Adrenal gland (tissue), 5 donors: ENCODE measurements around the gene HEMK1.

Experiments
- POLR2A ChIP-seq, 2 donors: fragments of 450-650 bp; IDR thresholded peaks; one replicate each; pipeline ENCODE4 v1.6.1; 2017; ENCODE audit warnings: antibody characterized with exemption in 2 of 2, mild to moderate bottlenecking in 2 of 2, moderate library complexity in 1 of 2
- TF ChIP-seq, protein P1 (sequence below), 6 experiments: fragments of 450-650 bp in 4 of 6; fragments of 200-600 bp in 2 of 6; sonication (generic) in 1 of 6; IDR thresholded peaks; 1 replicate in 5 of 6; 2 replicates in 1 of 6; pipeline versions ENCODE4 v1.5.1 to v1.8.0; 2016 to 2021; ENCODE audit warnings: antibody characterized with exemption in 6 of 6, mild to moderate bottlenecking in 2 of 6, moderate library complexity in 1 of 6
- donor health status: DM: no; HTN: no; CAD: no.

DNA sequence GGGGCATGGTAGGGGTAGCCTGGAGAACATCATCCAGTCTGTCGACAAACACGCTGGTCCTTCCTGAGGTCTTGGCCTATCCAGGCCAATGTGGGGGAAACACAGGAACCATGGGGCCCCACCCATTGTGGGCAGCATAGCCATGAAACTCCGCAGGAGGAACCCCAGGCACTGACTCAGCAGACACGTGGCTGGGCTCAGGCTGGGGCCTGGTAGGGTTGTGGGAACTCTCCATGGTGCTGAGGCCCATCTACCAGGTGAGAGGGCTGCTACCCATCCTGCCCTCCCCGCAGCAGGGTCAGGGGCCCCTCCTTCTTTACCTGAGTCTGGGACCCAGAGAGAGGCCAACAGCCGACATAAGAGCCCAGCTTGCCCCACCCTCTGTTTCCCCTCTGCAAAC, 43.3 kb upstream of the HEMK1 start:
- TF ChIP-seq, protein P1, sequence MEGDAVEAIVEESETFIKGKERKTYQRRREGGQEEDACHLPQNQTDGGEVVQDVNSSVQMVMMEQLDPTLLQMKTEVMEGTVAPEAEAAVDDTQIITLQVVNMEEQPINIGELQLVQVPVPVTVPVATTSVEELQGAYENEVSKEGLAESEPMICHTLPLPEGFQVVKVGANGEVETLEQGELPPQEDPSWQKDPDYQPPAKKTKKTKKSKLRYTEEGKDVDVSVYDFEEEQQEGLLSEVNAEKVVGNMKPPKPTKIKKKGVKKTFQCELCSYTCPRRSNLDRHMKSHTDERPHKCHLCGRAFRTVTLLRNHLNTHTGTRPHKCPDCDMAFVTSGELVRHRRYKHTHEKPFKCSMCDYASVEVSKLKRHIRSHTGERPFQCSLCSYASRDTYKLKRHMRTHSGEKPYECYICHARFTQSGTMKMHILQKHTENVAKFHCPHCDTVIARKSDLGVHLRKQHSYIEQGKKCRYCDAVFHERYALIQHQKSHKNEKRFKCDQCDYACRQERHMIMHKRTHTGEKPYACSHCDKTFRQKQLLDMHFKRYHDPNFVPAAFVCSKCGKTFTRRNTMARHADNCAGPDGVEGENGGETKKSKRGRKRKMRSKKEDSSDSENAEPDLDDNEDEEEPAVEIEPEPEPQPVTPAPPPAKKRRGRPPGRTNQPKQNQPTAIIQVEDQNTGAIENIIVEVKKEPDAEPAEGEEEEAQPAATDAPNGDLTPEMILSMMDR (IDR thresholded peaks at IDR 0.05): no peak
- TF ChIP-seq POLR2A (IDR thresholded peaks at IDR 0.05): no peak
